CD4-positive, CD25-positive, alpha-beta regulatory T cell (primary cell): ENCODE results near the gene TPX2. TPM values are rescaled to one million over a fixed set of nuclear protein-coding genes. Genes with fewer than 3 reads are reported as not detected.

Experiments
- ATAC-seq, 2 donors: fragments of 150-1000 bp; cut with Tn5 transposase; one replicate each; pipeline ENCODE4 v1.10.0; 2021; ENCODE audit warnings: low read depth in 2 of 2, moderate number of reproducible peaks in 2 of 2, moderate library complexity in 1 of 2
- DNase-seq, 3 donors: peaks; one replicate each; pipeline versions ENCODE4 v3.0.0 to v3.0.0-alpha.2; 2012 to 2022; ENCODE audit warnings: mixed read lengths in 1 of 3
- H3K27ac ChIP-seq: one replicate; pipeline ENCODE4 v1.7.0; 2013; ENCODE audit warnings: mild to moderate bottlenecking, low read length; ENCODE audit not compliant: insufficient read depth, poor library complexity, severe bottlenecking
- H3K27me3 ChIP-seq: one replicate; pipeline ENCODE4 v1.7.0; 2013; ENCODE audit warnings: low read length; ENCODE audit not compliant: control insufficient read depth, insufficient read depth
- H3K36me3 ChIP-seq: one replicate; pipeline ENCODE4 v1.7.0; 2013; ENCODE audit warnings: mild to moderate bottlenecking, low read length, moderate library complexity; ENCODE audit not compliant: control insufficient read depth, insufficient read depth
- H3K4me1 ChIP-seq: 2 replicates; pipeline ENCODE4 v1.7.0; 2013; ENCODE audit warnings: mild to moderate bottlenecking, low read length; ENCODE audit not compliant: insufficient read depth, control insufficient read depth, poor library complexity, severe bottlenecking
- H3K4me3 ChIP-seq: one replicate; pipeline ENCODE4 v1.7.0; 2013; ENCODE audit warnings: low read depth, mild to moderate bottlenecking, low read length, moderate library complexity
- H3K9me3 ChIP-seq, 2 experiments: 1 replicate in 1 of 2; 2 replicates in 1 of 2; pipeline ENCODE4 v1.7.0; 2013; ENCODE audit warnings: low read length in 2 of 2, mild to moderate bottlenecking in 1 of 2, moderate library complexity in 1 of 2; ENCODE audit not compliant: control insufficient read depth in 2 of 2
- H3K27ac Mint-ChIP-seq, 3 donors: one replicate each; pipeline ENCODE4 v1.8.0; 2020 to 2022; ENCODE audit warnings: mild to moderate bottlenecking in 3 of 3, mixed read lengths in 3 of 3, moderate library complexity in 2 of 3
- H3K27me3 Mint-ChIP-seq: one replicate; pipeline ENCODE4 v1.8.0; 2022; ENCODE audit warnings: mild to moderate bottlenecking, mixed read lengths
- H3K36me3 Mint-ChIP-seq: one replicate; pipeline ENCODE4 v1.8.0; 2020; ENCODE audit warnings: mixed read lengths
- H3K4me1 Mint-ChIP-seq, 4 donors: one replicate each; pipeline ENCODE4 v1.8.0; 2020 to 2022; ENCODE audit warnings: mixed read lengths in 4 of 4, mild to moderate bottlenecking in 1 of 4
- H3K4me3 Mint-ChIP-seq, 4 donors: one replicate each; pipeline ENCODE4 v1.8.0; 2020 to 2022; ENCODE audit warnings: mild to moderate bottlenecking in 4 of 4, mixed read lengths in 4 of 4, moderate library complexity in 3 of 4
- H3K9me3 Mint-ChIP-seq, 7 donors: one replicate each; pipeline ENCODE4 v1.8.0; 2020 to 2022; ENCODE audit warnings: mixed read lengths in 7 of 7, mild to moderate bottlenecking in 3 of 7, moderate library complexity in 2 of 7
- polyA plus RNA-seq, 4 donors: library from polyadenylated mRNA; unstranded; fragments of 300-500 nt; fragmentation: Illumina TruSeq; gene quantifications; one replicate each; pipeline ENCODE4 v1.2.3, GENCODE V29; 2021
- total RNA-seq: library from RNA; stranded (reverse); gene quantifications from one replicate; pipeline ENCODE4 v1.2.3, GENCODE V29; 2022

Gene TPX2
- total and polyA plus RNA-seq, 5 donors from 2014 or later: 3.1 to 6.3 (median 4.0) TPM

DNA sequence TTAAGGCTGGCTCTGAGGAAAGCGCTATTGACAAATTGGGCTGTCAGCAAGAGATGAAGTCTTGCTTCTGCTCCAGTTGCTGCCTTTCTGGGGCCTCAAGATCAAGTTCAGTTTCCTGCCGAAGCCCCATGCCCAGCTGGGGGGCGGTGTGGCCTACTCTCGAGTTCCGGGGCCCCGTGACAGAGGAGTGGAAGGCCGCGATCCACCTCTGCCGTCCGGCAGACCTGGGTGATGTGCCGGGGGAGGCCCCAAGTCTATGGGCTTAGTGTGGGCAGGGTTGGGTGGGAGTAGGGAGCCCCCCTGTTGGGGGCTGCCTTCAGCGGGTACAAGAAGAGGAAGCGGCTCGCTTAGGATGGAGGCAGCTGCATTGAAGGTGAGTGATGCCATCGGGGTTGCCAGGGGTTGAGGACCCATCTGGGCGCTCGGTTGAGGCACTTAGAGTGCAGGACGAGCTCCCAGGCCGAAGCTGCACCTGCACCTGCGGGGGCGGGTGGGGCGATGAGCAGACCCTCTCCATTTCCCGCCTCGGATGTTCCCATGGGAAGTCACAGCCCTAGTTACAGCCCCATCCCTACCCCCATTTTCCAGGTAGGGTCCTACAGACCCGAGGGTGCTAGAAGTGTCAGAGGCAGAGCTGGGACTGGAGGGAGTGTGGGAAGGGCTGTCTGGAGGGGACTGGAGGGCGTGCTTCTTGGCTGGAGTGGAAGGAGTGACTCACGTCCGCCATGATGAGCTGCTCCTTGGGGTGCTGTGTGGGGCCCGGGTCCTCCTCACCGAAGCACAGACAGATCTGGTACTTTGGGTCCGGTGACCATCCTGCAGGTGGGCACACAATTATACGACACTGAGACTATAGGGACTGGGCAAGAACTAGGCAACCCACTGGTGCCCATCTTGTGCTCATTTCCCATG lies 109.3 kb downstream of the TPX2 start:
- peaks cover 0 to 2% (median 0%) of the 10 kb centered on the region in 7 donors for H3K9me3 Mint-ChIP-seq
- Histone ChIP-seq H3K36me3 (no peaks in the 10 kb centered on the region), H3K9me3 (no peaks in the 10 kb centered on the region), H3K27ac (no peak overlapping the region), H3K27me3 (no peaks in the 10 kb centered on the region), H3K4me1 (no peaks in the 10 kb centered on the region), H3K4me3 (no peak overlapping the region)
- no peak overlapping the region for H3K27ac Mint-ChIP-seq
- DNase-seq: no peak
- no peaks in the 10 kb centered on the region for H3K36me3 Mint-ChIP-seq
- no peak overlapping the region for H3K4me3 Mint-ChIP-seq
- peaks cover 19% of the 10 kb centered on the region for H3K27me3 Mint-ChIP-seq
- ATAC-seq: no peak
- peaks cover 0 to 2% (median 0%) of the 10 kb centered on the region in 4 donors for H3K4me1 Mint-ChIP-seq

GRCh38 chr20:31849306-31849930 lies 110.3 kb downstream of the TPX2 start:
- Histone ChIP-seq H3K4me1 (no peaks in the 10 kb centered on the region), H3K9me3 (no peaks in the 10 kb centered on the region), H3K36me3 (no peaks in the 10 kb centered on the region), H3K27me3 (peaks cover 4% of the 10 kb centered on the region), H3K27ac (no peak overlapping the region), H3K4me3 (no peak overlapping the region)
- ATAC-seq (no peak), DNase-seq (no peak)
- no peak overlapping the region for H3K27ac Mint-ChIP-seq
- H3K9me3 Mint-ChIP-seq: peaks cover 0 to 2% (median 0%) of the 10 kb centered on the region in 7 donors
- no peak overlapping the region for H3K4me3 Mint-ChIP-seq
- H3K36me3 Mint-ChIP-seq: no peaks in the 10 kb centered on the region
- H3K27me3 Mint-ChIP-seq: peaks cover 19% of the 10 kb centered on the region
- peaks cover 0 to 2% (median 0%) of the 10 kb centered on the region in 4 donors for H3K4me1 Mint-ChIP-seq

Other genes with a start within 250 kb of the TPX2 start
- gene HM13, start 224.8 kb upstream of the TPX2 start, total RNA-seq: 111 TPM
- 100 to 1,000 TPM; 119 to 142 (median 137) TPM for gene HM13, start 224.8 kb upstream of the TPX2 start, polyA plus RNA-seq
- 9.4 TPM for gene ID1, start 134.0 kb upstream of the TPX2 start, total RNA-seq
- 1 to 10 TPM in 2 of 4 donors, under 1 TPM in 2; 0.71 to 2.6 (median 0.91) TPM for gene ID1, start 134.0 kb upstream of the TPX2 start, polyA plus RNA-seq
- gene COX4I2, start 101.4 kb upstream of the TPX2 start, total RNA-seq: not detected
- not detected for gene COX4I2, start 101.4 kb upstream of the TPX2 start, polyA plus RNA-seq
- gene BCL2L1, start 16.4 kb upstream of the TPX2 start, total RNA-seq: 38.1 TPM
- gene BCL2L1, start 16.4 kb upstream of the TPX2 start, polyA plus RNA-seq: 10 to 100 TPM; 15.5 to 19.6 (median 17.3) TPM
- not detected for gene MYLK2, start 80.1 kb downstream of the TPX2 start, total RNA-seq
- not detected for gene MYLK2, start 80.1 kb downstream of the TPX2 start, polyA plus RNA-seq
- gene FOXS1, start 106.3 kb downstream of the TPX2 start, total RNA-seq: not detected
- not detected for gene FOXS1, start 106.3 kb downstream of the TPX2 start, polyA plus RNA-seq
- not detected for gene DUSP15, start 131.2 kb downstream of the TPX2 start, total RNA-seq
- gene DUSP15, start 131.2 kb downstream of the TPX2 start, polyA plus RNA-seq: not detected
- gene TTLL9, start 131.3 kb downstream of the TPX2 start, total RNA-seq: not detected
- not detected for gene TTLL9, start 131.3 kb downstream of the TPX2 start, polyA plus RNA-seq
- 10.3 TPM for gene PDRG1, start 212.8 kb downstream of the TPX2 start, total RNA-seq
- gene PDRG1, start 212.8 kb downstream of the TPX2 start, polyA plus RNA-seq: 10 to 100 TPM; 12.0 to 27.6 (median 20.4) TPM
- gene XKR7, start 228.9 kb downstream of the TPX2 start, total RNA-seq: 0.07 TPM
- not detected for gene XKR7, start 228.9 kb downstream of the TPX2 start, polyA plus RNA-seq